ENCODE data around the gene ANKRD60.

ANKRD60 gene

DNA sequence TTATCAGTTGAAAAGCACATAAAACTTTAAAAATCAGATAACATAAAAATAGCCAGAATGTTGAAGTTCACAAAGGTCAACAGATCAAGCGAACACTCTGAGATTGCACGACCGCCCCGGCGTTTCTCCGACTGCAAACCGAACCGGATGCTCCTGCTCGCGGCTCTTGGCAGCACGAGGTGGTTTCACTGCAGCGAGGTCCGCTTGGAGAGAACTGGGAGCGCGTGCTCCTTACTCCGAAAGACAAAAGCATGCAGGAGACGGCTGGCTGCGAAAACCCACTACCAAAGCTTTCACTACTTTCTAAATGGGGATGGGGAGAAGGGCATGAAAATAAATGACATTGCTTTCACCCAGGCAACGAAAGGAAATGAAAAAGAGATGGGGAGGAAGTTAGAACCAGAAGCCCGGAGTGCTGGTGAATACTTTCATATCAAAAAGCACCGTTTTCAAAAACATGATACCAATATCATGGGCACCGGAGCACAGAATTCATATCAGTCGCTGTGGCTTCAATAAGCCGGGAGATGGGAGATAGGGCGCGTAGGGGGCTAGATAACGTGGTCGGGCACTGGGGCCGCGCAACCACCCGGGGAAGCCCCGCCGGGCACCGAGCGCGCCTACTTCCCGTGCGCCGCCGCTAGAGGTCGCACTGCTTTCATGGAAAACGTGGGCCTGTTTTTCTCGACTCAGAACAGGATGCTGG is 8.3 kb upstream of the ANKRD60 start:
- peak overlapping the region; percentile 60 to 77 (median 62) for H3K4me3 ChIP-seq (ENCODE audit: low read depth in 1 of 5, low read length in 5 of 5)
- H3K9ac ChIP-seq (ENCODE audit: low read length in 5 of 5) = peak overlapping the region in 4 of 5 donors; percentile 15 to 59 (median 50)
- H3K27me3 ChIP-seq (ENCODE audit: control insufficient read depth in 5 of 5, insufficient read depth in 4 of 5, low read length in 5 of 5) = no peaks in the 10 kb centered on the region
- H3K9me3 ChIP-seq (ENCODE audit: control insufficient read depth in 5 of 5, low read length in 5 of 5) = no peaks in the 10 kb centered on the region
- no peak overlapping the region for H3K27ac ChIP-seq (ENCODE audit: low read depth, low read length)
- peaks cover 0 to 20% (median 11%) of the 10 kb centered on the region in 5 donors for H3K4me1 ChIP-seq (ENCODE audit: control insufficient read depth in 5 of 5, insufficient read depth in 5 of 5, low read length in 5 of 5)
- peaks cover 4 to 27% (median 22%) of the 10 kb centered on the region in 5 donors for H3K36me3 ChIP-seq (ENCODE audit: control insufficient read depth in 5 of 5, insufficient read depth in 5 of 5, low read length in 5 of 5)

GRCh38 chr20:58235010-58235409 is 6.6 kb upstream of the ANKRD60 start:
- H3K27ac ChIP-seq (ENCODE audit: low read depth, low read length) = no peak overlapping the region
- no peaks in the 10 kb centered on the region for H3K9me3 ChIP-seq (ENCODE audit: control insufficient read depth in 5 of 5, low read length in 5 of 5)
- no peak overlapping the region for H3K4me3 ChIP-seq (ENCODE audit: low read depth in 1 of 5, low read length in 5 of 5)
- H3K9ac ChIP-seq (ENCODE audit: low read length in 5 of 5) = no peak overlapping the region
- peaks cover 3 to 24% (median 21%) of the 10 kb centered on the region in 5 donors for H3K36me3 ChIP-seq (ENCODE audit: control insufficient read depth in 5 of 5, insufficient read depth in 5 of 5, low read length in 5 of 5)
- no peaks in the 10 kb centered on the region for H3K27me3 ChIP-seq (ENCODE audit: control insufficient read depth in 5 of 5, insufficient read depth in 4 of 5, low read length in 5 of 5)
- H3K4me1 ChIP-seq (ENCODE audit: control insufficient read depth in 5 of 5, insufficient read depth in 5 of 5, low read length in 5 of 5) = peaks cover 0 to 20% (median 11%) of the 10 kb centered on the region in 5 donors

DNA sequence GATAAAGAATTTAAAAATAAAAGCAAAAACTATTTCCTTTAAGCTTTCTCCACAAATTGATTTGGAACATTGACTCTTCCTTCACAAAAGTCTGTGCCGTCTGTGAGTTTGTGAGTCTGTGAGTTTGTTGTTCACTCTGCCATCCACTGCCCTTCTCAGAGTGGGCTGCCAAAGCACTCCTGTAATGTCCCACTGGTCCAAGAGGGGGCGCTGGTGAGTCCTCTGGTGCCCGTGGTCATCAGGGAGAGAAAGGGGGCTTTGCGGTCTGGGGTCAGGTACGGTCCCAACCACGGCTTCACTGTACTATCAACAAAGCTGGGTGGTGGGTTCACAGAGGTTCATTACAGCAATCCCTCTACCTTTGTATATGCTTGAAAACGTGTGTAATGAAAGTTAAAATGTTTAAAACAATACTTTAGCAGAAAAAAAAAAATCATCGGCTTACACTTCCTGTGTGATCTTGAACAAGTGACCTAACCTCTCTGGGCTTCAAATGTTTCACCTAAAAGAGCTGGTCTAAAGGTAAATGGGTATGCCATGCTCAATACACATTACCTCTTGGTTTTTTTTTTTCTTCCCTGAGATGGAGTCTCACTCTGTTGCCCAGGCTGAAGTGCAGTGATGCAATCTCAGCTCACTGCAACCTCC is 5.6 kb upstream of the ANKRD60 start:
- H3K9me3 ChIP-seq (ENCODE audit: control insufficient read depth in 5 of 5, low read length in 5 of 5) = no peaks in the 10 kb centered on the region
- H3K27ac ChIP-seq (ENCODE audit: low read depth, low read length) = no peak overlapping the region
- peaks cover 0 to 20% (median 11%) of the 10 kb centered on the region in 5 donors for H3K4me1 ChIP-seq (ENCODE audit: control insufficient read depth in 5 of 5, insufficient read depth in 5 of 5, low read length in 5 of 5)
- H3K9ac ChIP-seq (ENCODE audit: low read length in 5 of 5) = no peak overlapping the region
- peaks cover 0 to 17% (median 12%) of the 10 kb centered on the region in 5 donors for H3K36me3 ChIP-seq (ENCODE audit: control insufficient read depth in 5 of 5, insufficient read depth in 5 of 5, low read length in 5 of 5)
- H3K27me3 ChIP-seq (ENCODE audit: control insufficient read depth in 5 of 5, insufficient read depth in 4 of 5, low read length in 5 of 5) = peaks cover 0 to 5% (median 1%) of the 10 kb centered on the region in 5 donors
- no peak overlapping the region for H3K4me3 ChIP-seq (ENCODE audit: low read depth in 1 of 5, low read length in 5 of 5)

GRCh38 chr20:58233393-58233792 is 4.9 kb upstream of the ANKRD60 start:
- Histone ChIP-seq H3K4me1 (ENCODE audit: control insufficient read depth in 5 of 5, insufficient read depth in 5 of 5, low read length in 5 of 5) (peaks cover 0 to 23% (median 15%) of the 10 kb centered on the region in 5 donors), H3K36me3 (ENCODE audit: control insufficient read depth in 5 of 5, insufficient read depth in 5 of 5, low read length in 5 of 5) (peaks cover 0 to 17% (median 11%) of the 10 kb centered on the region in 5 donors), H3K9ac (ENCODE audit: low read length in 5 of 5) (no peak overlapping the region), H3K27ac (ENCODE audit: low read depth, low read length) (no peak overlapping the region), H3K4me3 (ENCODE audit: low read depth in 1 of 5, low read length in 5 of 5) (no peak overlapping the region), H3K9me3 (ENCODE audit: control insufficient read depth in 5 of 5, low read length in 5 of 5) (no peaks in the 10 kb centered on the region), H3K27me3 (ENCODE audit: control insufficient read depth in 5 of 5, insufficient read depth in 4 of 5, low read length in 5 of 5) (peaks cover 0 to 9% (median 6%) of the 10 kb centered on the region in 5 donors)

DNA sequence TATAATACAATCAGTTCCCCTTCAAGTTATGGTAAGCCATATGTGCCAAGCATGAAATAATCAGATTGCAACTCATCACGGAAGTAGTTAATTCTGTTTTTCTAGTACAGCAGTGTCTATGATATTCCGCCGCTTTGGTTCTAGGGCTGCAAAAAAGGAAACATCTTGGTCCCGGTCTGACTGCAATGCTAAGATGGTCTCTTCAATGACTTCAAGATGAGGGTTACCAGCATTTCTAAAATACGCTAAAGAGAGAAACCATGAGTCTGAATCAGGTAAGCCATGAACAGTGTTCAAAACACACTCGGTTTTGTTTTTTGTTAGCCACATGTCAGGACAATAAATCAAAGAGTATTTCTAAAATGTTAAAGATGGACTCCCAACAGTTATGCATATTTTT is 3.2 kb upstream of the ANKRD60 start:
- no peaks in the 10 kb centered on the region for H3K9me3 ChIP-seq (ENCODE audit: control insufficient read depth in 5 of 5, low read length in 5 of 5)
- peaks cover 10 to 25% (median 20%) of the 10 kb centered on the region in 5 donors for H3K27me3 ChIP-seq (ENCODE audit: control insufficient read depth in 5 of 5, insufficient read depth in 4 of 5, low read length in 5 of 5)
- H3K36me3 ChIP-seq (ENCODE audit: control insufficient read depth in 5 of 5, insufficient read depth in 5 of 5, low read length in 5 of 5) = peaks cover 0 to 17% (median 11%) of the 10 kb centered on the region in 5 donors
- no peak overlapping the region for H3K27ac ChIP-seq (ENCODE audit: low read depth, low read length)
- H3K4me1 ChIP-seq (ENCODE audit: control insufficient read depth in 5 of 5, insufficient read depth in 5 of 5, low read length in 5 of 5) = peaks cover 0 to 15% (median 12%) of the 10 kb centered on the region in 5 donors
- no peak overlapping the region for H3K4me3 ChIP-seq (ENCODE audit: low read depth in 1 of 5, low read length in 5 of 5)
- no peak overlapping the region for H3K9ac ChIP-seq (ENCODE audit: low read length in 5 of 5)

GRCh38 chr20:58229198-58229798 is 845 bp upstream of the ANKRD60 start:
- no peak overlapping the region for H3K4me3 ChIP-seq (ENCODE audit: low read depth in 1 of 5, low read length in 5 of 5)
- H3K9me3 ChIP-seq (ENCODE audit: control insufficient read depth in 5 of 5, low read length in 5 of 5) = no peaks in the 10 kb centered on the region
- peaks cover 0 to 8% (median 3%) of the 10 kb centered on the region in 5 donors for H3K36me3 ChIP-seq (ENCODE audit: control insufficient read depth in 5 of 5, insufficient read depth in 5 of 5, low read length in 5 of 5)
- H3K27ac ChIP-seq (ENCODE audit: low read depth, low read length) = no peak overlapping the region
- no peak overlapping the region for H3K9ac ChIP-seq (ENCODE audit: low read length in 5 of 5)
- peaks cover 0 to 11% (median 10%) of the 10 kb centered on the region in 5 donors for H3K4me1 ChIP-seq (ENCODE audit: control insufficient read depth in 5 of 5, insufficient read depth in 5 of 5, low read length in 5 of 5)
- peaks cover 15 to 35% (median 35%) of the 10 kb centered on the region in 5 donors for H3K27me3 ChIP-seq (ENCODE audit: control insufficient read depth in 5 of 5, insufficient read depth in 4 of 5, low read length in 5 of 5)

DNA sequence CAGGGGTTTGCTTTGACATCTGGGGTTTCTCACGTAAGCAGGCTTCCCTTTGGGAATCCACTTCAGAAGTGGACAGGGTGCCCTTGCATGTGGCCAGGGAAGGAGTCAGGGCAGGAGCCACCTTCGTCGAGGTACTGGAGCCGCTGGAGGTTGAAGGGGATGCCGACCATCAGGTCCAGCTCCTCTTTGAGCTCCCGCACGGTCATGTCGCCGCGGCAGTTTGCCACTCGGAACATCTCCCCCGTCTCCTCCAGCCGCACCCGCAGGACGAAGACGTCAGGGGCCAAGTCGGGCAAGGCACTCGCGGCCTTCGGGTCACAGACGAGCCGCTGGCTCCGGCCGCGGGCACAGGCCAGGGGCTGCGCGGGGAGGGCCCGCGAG is 360 bp downstream of the ANKRD60 start:
- peaks cover 0 to 11% (median 10%) of the 10 kb centered on the region in 5 donors for H3K4me1 ChIP-seq (ENCODE audit: control insufficient read depth in 5 of 5, insufficient read depth in 5 of 5, low read length in 5 of 5)
- H3K9ac ChIP-seq (ENCODE audit: low read length in 5 of 5) = no peak overlapping the region
- H3K4me3 ChIP-seq (ENCODE audit: low read depth in 1 of 5, low read length in 5 of 5) = peak overlapping the region in 1 of 5 donors; percentile 28
- peaks cover 0 to 6% (median 3%) of the 10 kb centered on the region in 5 donors for H3K36me3 ChIP-seq (ENCODE audit: control insufficient read depth in 5 of 5, insufficient read depth in 5 of 5, low read length in 5 of 5)
- peaks cover 15 to 38% (median 35%) of the 10 kb centered on the region in 5 donors for H3K27me3 ChIP-seq (ENCODE audit: control insufficient read depth in 5 of 5, insufficient read depth in 4 of 5, low read length in 5 of 5)
- H3K27ac ChIP-seq (ENCODE audit: low read depth, low read length) = no peak overlapping the region
- H3K9me3 ChIP-seq (ENCODE audit: control insufficient read depth in 5 of 5, low read length in 5 of 5) = no peaks in the 10 kb centered on the region

- H3K36me3 ChIP-seq (ENCODE audit: control insufficient read depth in 5 of 5, insufficient read depth in 5 of 5, low read length in 5 of 5) = peaks cover 0 to 5% (median 0%) of the 10 kb centered on the region in 5 donors
- no peak overlapping the region for H3K9ac ChIP-seq (ENCODE audit: low read length in 5 of 5)
- no peaks in the 10 kb centered on the region for H3K9me3 ChIP-seq (ENCODE audit: control insufficient read depth in 5 of 5, low read length in 5 of 5)
- H3K27ac ChIP-seq (ENCODE audit: low read depth, low read length) = no peak overlapping the region
- peaks cover 15 to 42% (median 37%) of the 10 kb centered on the region in 5 donors for H3K27me3 ChIP-seq (ENCODE audit: control insufficient read depth in 5 of 5, insufficient read depth in 4 of 5, low read length in 5 of 5)
- H3K4me1 ChIP-seq (ENCODE audit: control insufficient read depth in 5 of 5, insufficient read depth in 5 of 5, low read length in 5 of 5) = peaks cover 0 to 11% (median 10%) of the 10 kb centered on the region in 5 donors
- no peak overlapping the region for H3K4me3 ChIP-seq (ENCODE audit: low read depth in 1 of 5, low read length in 5 of 5)
Measured at GRCh38 chr20:58227391-58228102, 906 bp downstream of the ANKRD60 start.

- peaks cover 32 to 61% (median 50%) of the 10 kb centered on the region in 5 donors for H3K27me3 ChIP-seq (ENCODE audit: control insufficient read depth in 5 of 5, insufficient read depth in 4 of 5, low read length in 5 of 5)
Measured at GRCh38 chr20:58225452-58226200, 2.8 kb downstream of the ANKRD60 start.

More at GRCh38 chr20:58225452-58226200, 2.8 kb downstream of the ANKRD60 start:
- Histone ChIP-seq H3K4me3 (ENCODE audit: low read depth in 1 of 5, low read length in 5 of 5) (no peak overlapping the region), H3K9ac (ENCODE audit: low read length in 5 of 5) (no peak overlapping the region), H3K36me3 (ENCODE audit: control insufficient read depth in 5 of 5, insufficient read depth in 5 of 5, low read length in 5 of 5) (no peaks in the 10 kb centered on the region), H3K9me3 (ENCODE audit: control insufficient read depth in 5 of 5, low read length in 5 of 5) (no peaks in the 10 kb centered on the region), H3K27ac (ENCODE audit: low read depth, low read length) (no peak overlapping the region), H3K4me1 (ENCODE audit: control insufficient read depth in 5 of 5, insufficient read depth in 5 of 5, low read length in 5 of 5) (peaks cover 0 to 11% (median 10%) of the 10 kb centered on the region in 5 donors)

Measured in subcutaneous abdominal adipose tissue (tissue), 5 donors.